Measurements from ENCODE around the gene SBNO2.
A peak's percentile ranks its signal among the peaks of the same experiment; 100 is the strongest.
"Not testable (repeated sequence)": the region's sequence is repeated elsewhere in the genome, so short reads cannot be mapped to it uniquely, and the experiment has no call there.

SBNO2 gene

GRCh38 chr19:1136201-1136600 is 37.9 kb downstream of the SBNO2 start:
- DNase-seq (ENCODE audit: low spot score), result no peak

- DNase-seq (ENCODE audit: low spot score), result no peak
These were observed 38.6 kb downstream of the SBNO2 start for GRCh38 chr19:1135454-1135853.

- no peak for DNase-seq (ENCODE audit: low spot score)
These were observed 39.6 kb downstream of the SBNO2 start for GRCh38 chr19:1134431-1134830.

- DNase-seq (ENCODE audit: low spot score), result peak; percentile 95
These were observed 40.6 kb downstream of the SBNO2 start for GRCh38 chr19:1133471-1133929.

GRCh38 chr19:1132552-1133383 is 41.3 kb downstream of the SBNO2 start:
- no peak for DNase-seq (ENCODE audit: low spot score)

GRCh38 chr19:1131718-1132551 is 42.1 kb downstream of the SBNO2 start:
- peak; percentile 81 for DNase-seq (ENCODE audit: low spot score)

GRCh38 chr19:1130771-1131717 is 43.0 kb downstream of the SBNO2 start:
- peak; percentile 29 for DNase-seq (ENCODE audit: low spot score)

GRCh38 chr19:1129535-1129934 is 44.5 kb downstream of the SBNO2 start:
- DNase-seq (ENCODE audit: low spot score), result no peak

GRCh38 chr19:1129084-1129483 is 45.0 kb downstream of the SBNO2 start:
- not testable (repeated sequence) for DNase-seq (ENCODE audit: low spot score)

GRCh38 chr19:1128106-1128505 is 46.0 kb downstream of the SBNO2 start:
- DNase-seq (ENCODE audit: low spot score), result no peak

- no peak for DNase-seq (ENCODE audit: low spot score)
These were observed 46.9 kb downstream of the SBNO2 start for GRCh38 chr19:1126984-1127760.

- DNase-seq (ENCODE audit: low spot score), result no peak
These were observed 48.2 kb downstream of the SBNO2 start for GRCh38 chr19:1125601-1126467.

GRCh38 chr19:1123885-1124677 is 50.0 kb downstream of the SBNO2 start:
- no peak for DNase-seq (ENCODE audit: low spot score)

GRCh38 chr19:1123381-1123780 is 50.7 kb downstream of the SBNO2 start:
- DNase-seq (ENCODE audit: low spot score), result no peak

- peak; percentile 74 for DNase-seq (ENCODE audit: low spot score)
These were observed 51.1 kb downstream of the SBNO2 start for GRCh38 chr19:1122972-1123363.

- no peak for DNase-seq (ENCODE audit: low spot score)
These were observed 51.8 kb downstream of the SBNO2 start for GRCh38 chr19:1122021-1122971.

GRCh38 chr19:1121395-1121794 is 52.7 kb downstream of the SBNO2 start:
- no peak for DNase-seq (ENCODE audit: low spot score)
